Thyroid gland (tissue), 4 donors: Measurements from ENCODE around the gene SLC1A7. TPM values are rescaled to one million over a fixed set of nuclear protein-coding genes. Genes with fewer than 3 reads are reported as not detected.

Experiments
- DNase-seq, 2 donors: peaks; one replicate each; pipeline ENCODE4 v3.0.0-alpha.2; 2019
- H3K27ac ChIP-seq, 3 donors: fragments of 200-600 bp; sonication (generic); 1 replicate in 2 of 3; 2 replicates in 1 of 3; pipeline ENCODE4 v1.5.1; 2016 to 2019; ENCODE audit warnings: mild to moderate bottlenecking in 1 of 3, moderate library complexity in 1 of 3
- H3K27me3 ChIP-seq: fragments of 200-600 bp; sonication (generic); one replicate; pipeline ENCODE4 v1.5.1; 2019
- H3K36me3 ChIP-seq, 2 donors: fragments of 200-600 bp; sonication (generic); one replicate each; pipeline ENCODE4 v1.5.1; 2016 to 2019
- H3K4me1 ChIP-seq, 2 donors: fragments of 200-600 bp; sonication (generic); one replicate each; pipeline ENCODE4 v1.5.1; 2017 to 2019
- H3K4me3 ChIP-seq, 3 donors: fragments of 200-600 bp; sonication (generic); replicated peaks in 1 of 3; 1 replicate in 2 of 3; 2 replicates in 1 of 3; pipeline ENCODE4 v1.5.1; 2016; ENCODE audit warnings: mild to moderate bottlenecking in 1 of 3
- H3K9me3 ChIP-seq: fragments of 200-600 bp; sonication (generic); one replicate; pipeline ENCODE4 v1.5.1; 2017
- POLR2A ChIP-seq, 2 donors: fragments of 450-650 bp; IDR thresholded peaks; one replicate each; pipeline ENCODE4 v1.6.1; 2017; ENCODE audit warnings: antibody characterized with exemption in 2 of 2, mild to moderate bottlenecking in 2 of 2, moderate library complexity in 1 of 2
- WGBS, 2 donors: methylation state at CpG; one replicate each; pipeline ENCODE4 v1.1.5; 2017; 5-methylcytosine and 5-hydroxymethylcytosine counted together
- intact Hi-C: fragments of 100-400 bp; cut with DNase I; formaldehyde crosslinking; loops from one replicate; pipeline ENCODE4 v1.15.1; 2023
- total RNA-seq, 4 donors: library from RNA; depleted of rRNA; stranded (reverse); fragments of >200 nt; gene quantifications; one replicate each; pipeline ENCODE4 v1.2.3, GENCODE V29; 2016
- TF ChIP-seq, protein P1 (sequence below), 6 experiments: fragments of 200-600 bp in 3 of 6; fragments of 450-650 bp in 3 of 6; sonication (generic) in 3 of 6; IDR thresholded peaks; one replicate each; pipeline ENCODE4 v1.5.1; 2016 to 2019; ENCODE audit warnings: antibody characterized with exemption in 6 of 6, mild to moderate bottlenecking in 2 of 6, inconsistent platforms in 1 of 6, moderate library complexity in 1 of 6

Gene SLC1A7
- total RNA-seq, 4 donors from 2014 or later = 0.13 to 0.33 (median 0.20) TPM; not detected in 1

DNA sequence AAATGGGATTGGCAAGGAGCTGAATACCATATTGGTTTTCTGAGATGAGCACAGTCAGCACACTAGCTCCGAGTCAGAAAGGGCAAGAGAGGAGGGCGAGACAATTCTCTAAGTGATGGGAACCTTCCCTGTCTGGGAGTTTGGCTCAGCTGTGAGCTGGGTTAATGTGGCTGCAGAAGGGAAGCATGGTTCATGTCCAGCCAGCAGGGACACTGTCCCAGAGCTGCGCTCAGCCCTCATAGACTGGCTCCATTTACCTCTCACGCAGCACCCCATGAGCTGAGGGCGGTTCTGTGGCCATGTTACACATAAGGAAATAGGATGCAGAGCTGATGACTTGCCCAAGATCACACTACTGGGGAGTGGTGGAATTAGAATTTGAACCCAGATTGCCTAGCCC is 38.5 kb upstream of the SLC1A7 start:
- H3K4me3 ChIP-seq = no peak overlapping the region
- no peak for TF ChIP-seq POLR2A (IDR thresholded peaks at IDR 0.05)
- TF ChIP-seq, protein P1, sequence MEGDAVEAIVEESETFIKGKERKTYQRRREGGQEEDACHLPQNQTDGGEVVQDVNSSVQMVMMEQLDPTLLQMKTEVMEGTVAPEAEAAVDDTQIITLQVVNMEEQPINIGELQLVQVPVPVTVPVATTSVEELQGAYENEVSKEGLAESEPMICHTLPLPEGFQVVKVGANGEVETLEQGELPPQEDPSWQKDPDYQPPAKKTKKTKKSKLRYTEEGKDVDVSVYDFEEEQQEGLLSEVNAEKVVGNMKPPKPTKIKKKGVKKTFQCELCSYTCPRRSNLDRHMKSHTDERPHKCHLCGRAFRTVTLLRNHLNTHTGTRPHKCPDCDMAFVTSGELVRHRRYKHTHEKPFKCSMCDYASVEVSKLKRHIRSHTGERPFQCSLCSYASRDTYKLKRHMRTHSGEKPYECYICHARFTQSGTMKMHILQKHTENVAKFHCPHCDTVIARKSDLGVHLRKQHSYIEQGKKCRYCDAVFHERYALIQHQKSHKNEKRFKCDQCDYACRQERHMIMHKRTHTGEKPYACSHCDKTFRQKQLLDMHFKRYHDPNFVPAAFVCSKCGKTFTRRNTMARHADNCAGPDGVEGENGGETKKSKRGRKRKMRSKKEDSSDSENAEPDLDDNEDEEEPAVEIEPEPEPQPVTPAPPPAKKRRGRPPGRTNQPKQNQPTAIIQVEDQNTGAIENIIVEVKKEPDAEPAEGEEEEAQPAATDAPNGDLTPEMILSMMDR (IDR thresholded peaks at IDR 0.05) = no peak
- H3K27me3 ChIP-seq = no peaks in the 10 kb centered on the region
- peaks cover 5 to 9% of the 10 kb centered on the region in 2 donors for H3K4me1 ChIP-seq
- no peaks in the 10 kb centered on the region for H3K9me3 ChIP-seq
- no peaks in the 10 kb centered on the region for H3K36me3 ChIP-seq
- H3K27ac ChIP-seq = no peak overlapping the region
- intact Hi-C loops = loop anchor here (10.0 kb wide), 1 partner anchor 256 kb away; the partner anchor contains the start of genes ECHDC2 and SCP2
- 95% methylated on average over 5 of the region's 5 CpGs for WGBS, 2 donors
- no peak for DNase-seq

DNA sequence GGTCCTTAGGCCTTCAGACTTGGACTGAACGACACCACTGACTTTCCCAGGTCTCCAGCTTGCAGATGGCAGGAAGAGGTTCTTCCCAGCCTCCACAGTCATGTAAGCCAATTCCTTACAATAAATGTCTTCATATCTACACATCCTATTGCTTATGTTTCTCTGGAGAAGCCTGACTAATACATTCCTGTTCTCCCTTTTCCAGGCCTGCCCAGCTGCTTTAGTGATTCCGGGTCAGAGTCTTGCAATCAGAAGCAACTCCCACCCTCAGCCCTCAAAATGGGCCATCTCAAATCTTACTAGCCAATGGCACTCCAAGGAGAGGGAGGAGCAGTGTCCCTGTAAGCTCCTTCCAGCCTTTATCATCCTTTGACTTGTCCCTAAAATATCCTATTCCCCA is 37.8 kb upstream of the SLC1A7 start:
- no peak for DNase-seq
- WGBS, 2 donors = 82 to 91% methylated on average over 2 of the region's 2 CpGs
- TF ChIP-seq, protein P1 (IDR thresholded peaks at IDR 0.05) = no peak
- TF ChIP-seq POLR2A (IDR thresholded peaks at IDR 0.05) = no peak
- Histone ChIP-seq H3K36me3 (no peaks in the 10 kb centered on the region), H3K27me3 (no peaks in the 10 kb centered on the region), H3K27ac (no peak overlapping the region), H3K4me3 (no peak overlapping the region), H3K9me3 (no peaks in the 10 kb centered on the region), H3K4me1 (peaks cover 5 to 9% of the 10 kb centered on the region in 2 donors)
- intact Hi-C loops = loop anchor here (10.0 kb wide), 1 partner anchor 255 kb away; the partner anchor contains the start of genes ECHDC2 and SCP2

DNA sequence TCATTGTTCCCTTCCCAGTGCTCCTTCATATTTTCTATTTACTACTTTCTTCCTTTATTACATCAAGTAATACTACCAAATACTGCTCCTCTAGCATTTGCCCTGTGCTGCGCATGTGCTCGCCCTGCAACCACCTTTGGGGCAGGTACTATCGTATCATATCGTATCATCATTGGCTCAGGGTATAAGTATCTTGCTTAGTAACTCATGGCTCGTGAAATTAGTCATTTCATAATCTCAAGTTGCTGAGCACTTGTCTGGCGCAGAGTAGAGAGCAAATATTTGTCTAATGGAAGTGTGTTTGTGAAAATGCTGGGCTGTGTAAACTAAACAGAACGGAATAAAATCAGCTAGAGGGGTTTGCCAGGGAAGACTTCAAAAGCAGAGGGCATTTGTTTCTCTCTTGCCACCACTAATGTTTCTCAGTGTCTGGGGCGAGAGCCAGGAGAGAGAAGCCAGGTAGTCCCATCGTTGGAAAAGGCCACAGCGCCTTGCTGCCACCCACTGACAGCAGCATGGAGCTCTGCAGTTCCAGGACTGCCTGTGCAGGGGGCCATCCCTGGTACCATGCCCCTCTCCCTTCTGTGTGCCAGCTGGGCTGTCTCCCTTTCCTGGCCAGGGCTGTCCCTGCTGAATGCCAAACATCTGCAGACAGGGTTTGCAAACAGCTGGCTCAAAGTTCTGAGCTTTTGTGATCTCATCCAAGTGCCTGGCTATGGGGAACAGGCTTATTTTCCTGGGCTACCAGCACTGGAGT is 34.2 kb upstream of the SLC1A7 start:
- Histone ChIP-seq H3K4me3 (no peak overlapping the region), H3K9me3 (no peaks in the 10 kb centered on the region), H3K4me1 (peaks cover 0 to 8% of the 10 kb centered on the region in 2 donors), H3K27me3 (no peaks in the 10 kb centered on the region), H3K27ac (no peak overlapping the region), H3K36me3 (no peaks in the 10 kb centered on the region)
- intact Hi-C loops = no loop called here
- no peak for DNase-seq
- 70 to 73% methylated on average over 10 of the region's 10 CpGs for WGBS, 2 donors
- TF ChIP-seq, protein P1 (IDR thresholded peaks at IDR 0.05) = no peak
- no peak for TF ChIP-seq POLR2A (IDR thresholded peaks at IDR 0.05)

DNA sequence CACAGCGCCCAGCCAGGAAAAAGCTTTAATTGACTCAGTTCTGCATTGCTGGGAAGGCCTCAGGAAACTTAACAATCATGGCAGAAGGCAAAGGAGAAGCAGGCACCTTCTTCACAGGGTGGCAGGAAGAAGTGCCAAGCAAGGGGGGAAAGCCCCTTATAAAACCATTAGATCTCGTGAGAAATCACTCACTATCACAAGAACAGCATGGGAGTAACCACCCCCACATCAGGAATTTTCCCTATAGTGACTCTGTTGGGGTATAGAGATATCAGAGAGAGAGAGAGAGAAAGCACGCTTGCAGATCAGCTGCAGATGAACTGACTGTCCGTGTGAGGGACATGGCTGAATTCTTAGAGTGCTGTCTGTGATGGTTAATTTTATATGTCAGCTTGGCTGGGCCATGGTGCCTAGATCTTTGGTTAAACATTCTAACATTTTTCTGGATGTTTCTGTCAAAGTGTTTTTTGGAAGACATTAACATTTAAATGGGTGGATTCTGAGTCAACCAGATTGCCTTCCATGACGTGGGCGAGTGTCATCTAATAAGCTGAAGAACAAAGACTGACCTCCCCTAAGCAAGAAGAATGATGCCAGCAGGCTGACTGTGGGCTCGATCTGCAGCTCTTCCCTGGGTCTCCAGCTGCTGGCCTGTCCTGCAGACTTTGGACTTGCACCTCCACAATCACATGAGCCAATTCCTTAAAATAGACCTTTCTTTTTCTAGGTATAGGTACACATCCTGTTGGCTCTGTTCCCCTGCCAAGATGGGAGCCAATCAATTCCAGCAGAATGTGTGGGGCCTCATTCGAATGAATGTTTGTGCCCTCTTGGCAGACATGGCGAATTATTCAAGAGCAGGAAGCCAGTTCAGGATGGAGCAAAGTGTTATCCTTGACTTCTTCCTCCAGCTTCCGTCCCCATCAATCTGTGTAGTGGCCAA is 32.8 kb upstream of the SLC1A7 start:
- Histone ChIP-seq H3K27ac (no peak overlapping the region), H3K4me3 (no peak overlapping the region), H3K9me3 (no peaks in the 10 kb centered on the region), H3K4me1 (peaks cover 0 to 8% of the 10 kb centered on the region in 2 donors), H3K36me3 (no peaks in the 10 kb centered on the region), H3K27me3 (no peaks in the 10 kb centered on the region)
- intact Hi-C loops = no loop called here
- 69 to 77% methylated on average over 10 of the region's 10 CpGs for WGBS, 2 donors
- TF ChIP-seq, protein P1 (IDR thresholded peaks at IDR 0.05) = no peak
- no peak for TF ChIP-seq POLR2A (IDR thresholded peaks at IDR 0.05)
- DNase-seq = no peak
